HCT116 (cell line): ENCODE data around the gene MRLN.
"Not testable (repeated sequence)": the region's sequence is repeated elsewhere in the genome, so short reads cannot be mapped to it uniquely, and the experiment has no call there.

Experiments
- MAX ChIP-seq: IDR thresholded peaks from 2 replicates; pipeline ENCODE4 v1.6.1; 2012
- TCF7L2 ChIP-seq: IDR thresholded peaks from 2 replicates; pipeline ENCODE4 v1.7.0; 2011; ENCODE audit warnings: borderline replicate concordance, inconsistent platforms; ENCODE audit not compliant: insufficient read depth, insufficient read length; ENCODE audit errors: extremely low read depth

DNA sequence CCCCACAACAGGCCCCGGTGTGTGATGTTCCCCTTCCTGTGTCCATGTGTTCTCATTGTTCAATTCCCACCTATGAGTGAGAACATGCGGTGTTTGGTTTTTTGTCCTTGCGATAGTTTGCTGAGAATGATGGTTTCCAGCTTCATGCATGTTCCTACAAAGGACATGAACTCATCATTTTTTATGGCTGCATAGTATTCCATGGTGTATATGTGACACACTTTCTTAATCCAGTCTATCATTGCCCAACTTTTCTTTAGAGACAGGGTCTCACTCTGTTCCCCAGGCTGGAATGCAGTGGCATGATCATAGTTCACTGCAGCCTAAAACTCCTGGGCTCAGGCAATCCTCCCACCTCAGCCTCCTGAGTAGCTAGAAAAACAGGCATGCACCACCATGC is 32.2 kb upstream of the MRLN start:
- TF ChIP-seq MAX, TCF7L2: not testable (repeated sequence)
